Esophagus muscularis mucosa (tissue), 3 donors: ENCODE measurements around the gene ZNF511.

Experiments
- CTCF ChIP-seq, 3 experiments: fragments of 200-600 bp in 2 of 3; fragments of 450-650 bp in 1 of 3; sonication (generic) in 2 of 3; IDR thresholded peaks; one replicate each; pipeline ENCODE4 v1.5.1; 2017 to 2019; ENCODE audit warnings: antibody characterized with exemption in 3 of 3, mild to moderate bottlenecking in 2 of 3, moderate library complexity in 1 of 3
- POLR2A ChIP-seq: fragments of 450-650 bp; IDR thresholded peaks from one replicate; pipeline ENCODE4 v1.6.1; 2017; ENCODE audit warnings: antibody characterized with exemption, moderate library complexity, mild to moderate bottlenecking, low read depth
- POLR2AphosphoS5 ChIP-seq, 2 donors: sonication (generic); formaldehyde crosslinking; IDR thresholded peaks; one replicate each; pipeline ENCODE4 v1.6.1; 2017; ENCODE audit warnings: antibody characterized with exemption in 2 of 2

- TF ChIP-seq CTCF (IDR thresholded peaks at IDR 0.05) = peak in 1 of 3 experiments; percentile 3
- no peak for TF ChIP-seq POLR2A
- no peak for TF ChIP-seq POLR2AphosphoS5 (IDR thresholded peaks at IDR 0.05)
Observed at GRCh38 chr10:133309100-133309719, 496 bp downstream of the ZNF511 start.
